Measurements from ENCODE around the gene ARHGAP45. TPM values are rescaled to one million over a fixed set of nuclear protein-coding genes. Genes with fewer than 3 reads are reported as not detected.

Gene ARHGAP45
- total and polyA plus RNA-seq, 12 donors: 1.9 to 27.4 (median 4.3) TPM

DNA sequence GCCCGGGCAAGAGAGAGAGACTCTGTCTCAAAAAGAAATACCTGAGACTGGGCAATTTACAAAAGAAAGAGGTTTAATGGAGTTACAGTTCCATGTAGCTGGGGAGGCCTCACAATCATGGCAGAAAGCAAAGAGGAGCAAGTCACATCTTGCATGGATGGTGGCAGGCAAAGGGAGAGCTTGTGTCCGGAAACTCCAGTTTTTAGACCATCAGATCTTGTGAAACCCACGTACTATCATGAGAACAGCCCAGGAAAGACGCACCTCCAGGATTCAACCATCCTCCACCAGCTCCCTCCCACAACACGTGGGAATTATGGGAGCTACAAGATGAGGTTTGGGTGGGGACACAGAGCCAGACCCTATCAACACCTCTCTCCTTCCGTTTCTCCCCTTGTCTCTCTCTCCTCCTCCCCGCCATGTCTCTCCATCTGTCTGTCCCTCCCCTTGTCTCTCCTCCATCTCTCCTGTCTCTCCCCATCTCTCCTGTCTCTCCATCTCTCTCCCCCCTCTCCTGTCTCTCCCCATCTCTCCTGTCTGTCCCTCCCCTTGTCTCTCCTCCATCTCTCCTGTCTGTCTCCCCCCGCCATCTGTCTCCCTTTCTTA is 18.2 kb downstream of the ARHGAP45 start:
- Histone ChIP-seq H3K27ac (no peak overlapping the region), H3K27me3 (peaks cover 0 to 3% (median 0%) of the 10 kb centered on the region in 7 donors), H3K4me3 (no peak overlapping the region), H3K9me3 (no peaks in the 10 kb centered on the region), H3K36me3 (peaks cover 0 to 90% (median 12%) of the 10 kb centered on the region in 9 donors), H3K4me1 (peaks cover 0 to 67% (median 5%) of the 10 kb centered on the region in 9 donors)
- WGBS, 2 donors: 61 to 73% methylated on average over 8 of the region's 8 CpGs
- DNase-seq (no peak), ATAC-seq (no peak)
- intact Hi-C loops (cut with DNase I): no loop called here
- TF ChIP-seq, protein P1, sequence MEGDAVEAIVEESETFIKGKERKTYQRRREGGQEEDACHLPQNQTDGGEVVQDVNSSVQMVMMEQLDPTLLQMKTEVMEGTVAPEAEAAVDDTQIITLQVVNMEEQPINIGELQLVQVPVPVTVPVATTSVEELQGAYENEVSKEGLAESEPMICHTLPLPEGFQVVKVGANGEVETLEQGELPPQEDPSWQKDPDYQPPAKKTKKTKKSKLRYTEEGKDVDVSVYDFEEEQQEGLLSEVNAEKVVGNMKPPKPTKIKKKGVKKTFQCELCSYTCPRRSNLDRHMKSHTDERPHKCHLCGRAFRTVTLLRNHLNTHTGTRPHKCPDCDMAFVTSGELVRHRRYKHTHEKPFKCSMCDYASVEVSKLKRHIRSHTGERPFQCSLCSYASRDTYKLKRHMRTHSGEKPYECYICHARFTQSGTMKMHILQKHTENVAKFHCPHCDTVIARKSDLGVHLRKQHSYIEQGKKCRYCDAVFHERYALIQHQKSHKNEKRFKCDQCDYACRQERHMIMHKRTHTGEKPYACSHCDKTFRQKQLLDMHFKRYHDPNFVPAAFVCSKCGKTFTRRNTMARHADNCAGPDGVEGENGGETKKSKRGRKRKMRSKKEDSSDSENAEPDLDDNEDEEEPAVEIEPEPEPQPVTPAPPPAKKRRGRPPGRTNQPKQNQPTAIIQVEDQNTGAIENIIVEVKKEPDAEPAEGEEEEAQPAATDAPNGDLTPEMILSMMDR (IDR thresholded peaks at IDR 0.05): no peak

DNA sequence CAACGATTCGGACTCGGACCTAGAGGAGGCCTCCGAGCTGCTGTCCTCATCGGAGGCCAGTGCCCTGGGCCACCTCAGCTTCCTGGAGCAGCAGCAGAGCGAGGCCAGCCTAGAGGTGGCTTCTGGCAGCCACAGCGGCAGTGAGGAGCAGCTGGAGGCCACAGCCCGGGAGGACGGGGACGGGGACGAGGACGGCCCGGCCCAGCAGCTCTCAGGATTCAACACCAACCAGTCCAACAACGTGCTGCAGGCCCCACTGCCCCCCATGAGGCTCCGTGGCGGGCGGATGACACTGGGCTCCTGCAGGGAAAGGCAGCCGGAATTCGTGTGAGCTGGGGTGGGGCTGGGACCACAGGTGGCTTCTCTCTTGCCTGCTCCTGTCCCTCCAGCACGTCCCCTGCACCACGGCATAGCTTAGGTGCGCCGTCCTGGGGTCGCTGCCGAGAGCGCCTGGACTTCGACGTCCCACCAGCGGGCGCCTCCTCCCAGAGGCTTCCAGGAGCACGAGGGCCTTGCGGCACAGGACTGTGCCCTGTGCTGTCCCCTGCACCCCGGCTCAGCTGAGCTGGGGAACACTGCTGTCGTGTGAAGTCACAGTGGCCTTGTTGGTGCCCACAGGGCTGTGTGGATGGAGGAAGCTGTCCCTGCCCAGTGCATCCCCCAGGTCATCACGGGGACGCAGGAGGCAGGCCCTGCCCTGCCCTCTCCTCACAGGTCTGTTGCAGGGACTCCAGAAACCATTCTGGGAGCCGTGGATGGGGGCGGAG is 18.9 kb downstream of the ARHGAP45 start:
- DNase-seq (no peak), ATAC-seq (no peak)
- Histone ChIP-seq H3K4me3 (no peak overlapping the region), H3K27ac (no peak overlapping the region), H3K9me3 (no peaks in the 10 kb centered on the region), H3K36me3 (peaks cover 0 to 90% (median 16%) of the 10 kb centered on the region in 9 donors), H3K4me1 (peaks cover 0 to 69% (median 5%) of the 10 kb centered on the region in 9 donors), H3K27me3 (peaks cover 0 to 3% (median 0%) of the 10 kb centered on the region in 7 donors)
- intact Hi-C loops (cut with DNase I): no loop called here
- WGBS, 2 donors: 71 to 72% methylated on average over 38 of the region's 38 CpGs
- TF ChIP-seq, protein P1 (IDR thresholded peaks at IDR 0.05): no peak

DNA sequence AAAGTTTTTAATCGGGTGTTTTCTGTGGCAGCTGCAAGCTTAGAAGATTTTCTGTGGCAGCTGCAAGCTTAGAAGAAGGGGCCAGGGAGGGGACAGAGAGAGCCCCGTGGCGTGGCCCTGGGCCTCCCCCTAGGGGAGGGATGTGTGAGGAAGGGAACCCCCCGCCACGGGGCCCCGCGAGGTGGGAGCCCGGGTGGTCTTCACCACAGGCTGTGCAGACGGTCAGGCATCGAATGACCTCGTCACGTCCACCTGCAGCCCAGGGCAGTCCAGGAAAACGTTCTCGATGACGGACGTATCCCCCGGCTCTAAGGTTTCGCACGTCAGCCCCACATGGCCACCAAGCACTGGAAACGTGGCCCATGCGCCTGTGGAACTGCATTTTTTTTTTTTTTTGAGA is 19.6 kb downstream of the ARHGAP45 start:
- intact Hi-C loops (cut with DNase I): no loop called here
- no peak overlapping the region for H3K4me3 ChIP-seq
- ATAC-seq: no peak
- H3K4me1 ChIP-seq: peaks cover 0 to 63% (median 5%) of the 10 kb centered on the region in 9 donors
- no peaks in the 10 kb centered on the region for H3K9me3 ChIP-seq
- peaks cover 0 to 90% (median 23%) of the 10 kb centered on the region in 9 donors for H3K36me3 ChIP-seq
- no peak for DNase-seq
- WGBS, 2 donors: 81 to 83% methylated on average over 21 of the region's 21 CpGs
- H3K27me3 ChIP-seq: peaks cover 0 to 3% (median 0%) of the 10 kb centered on the region in 7 donors
- peak overlapping the region in 1 of 10 donors; percentile 88 for H3K27ac ChIP-seq
- TF ChIP-seq, protein P1 (IDR thresholded peaks at IDR 0.05): no peak

DNA sequence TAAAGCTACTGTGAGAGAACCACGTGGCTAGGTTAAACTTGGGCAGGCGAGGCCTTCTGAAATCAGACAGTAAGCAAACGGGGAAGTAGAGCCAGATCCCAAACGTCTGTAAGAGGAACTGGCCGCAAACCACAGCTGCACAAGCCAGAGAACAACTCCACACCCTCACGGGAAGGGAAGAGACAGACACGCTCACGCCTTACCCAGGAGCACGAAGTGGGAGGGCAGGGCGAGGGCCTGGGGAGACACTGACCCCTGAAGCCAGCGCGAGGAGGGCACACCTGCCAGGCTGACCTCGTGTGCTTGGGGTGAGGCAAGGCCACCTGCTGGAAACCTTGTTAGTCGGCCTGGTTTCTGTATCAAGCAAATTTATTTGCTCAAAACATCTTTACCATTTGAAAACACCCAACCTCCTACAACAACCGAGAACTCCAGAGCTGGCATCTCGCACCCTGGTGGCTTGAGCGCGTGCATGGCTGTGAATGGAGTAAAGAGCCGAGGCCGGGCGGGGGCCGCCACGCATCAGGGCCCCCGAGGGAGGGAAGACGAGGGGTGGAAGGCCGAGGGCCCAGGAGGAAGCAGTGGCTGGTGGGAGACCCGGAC is 20.9 kb downstream of the ARHGAP45 start:
- peak in 7 of 8 donors; percentile 26 to 75 (median 39) for ATAC-seq
- TF ChIP-seq, protein P1 (IDR thresholded peaks at IDR 0.05): no peak
- WGBS, 2 donors: 72% methylated on average over 27 of the region's 27 CpGs
- H3K9me3 ChIP-seq: no peaks in the 10 kb centered on the region
- H3K36me3 ChIP-seq: peaks cover 0 to 97% (median 26%) of the 10 kb centered on the region in 9 donors
- intact Hi-C loops (cut with DNase I): no loop called here
- peak overlapping the region in 9 of 10 donors; percentile 23 to 88 (median 46) for H3K27ac ChIP-seq
- H3K4me1 ChIP-seq: peaks cover 0 to 54% (median 5%) of the 10 kb centered on the region in 9 donors
- no peaks in the 10 kb centered on the region for H3K27me3 ChIP-seq
- DNase-seq: no peak
- H3K4me3 ChIP-seq: no peak overlapping the region

Data from heart right ventricle (tissue), 16 donors.